ENCODE results near the gene EFNA5.

EFNA5 gene

DNA sequence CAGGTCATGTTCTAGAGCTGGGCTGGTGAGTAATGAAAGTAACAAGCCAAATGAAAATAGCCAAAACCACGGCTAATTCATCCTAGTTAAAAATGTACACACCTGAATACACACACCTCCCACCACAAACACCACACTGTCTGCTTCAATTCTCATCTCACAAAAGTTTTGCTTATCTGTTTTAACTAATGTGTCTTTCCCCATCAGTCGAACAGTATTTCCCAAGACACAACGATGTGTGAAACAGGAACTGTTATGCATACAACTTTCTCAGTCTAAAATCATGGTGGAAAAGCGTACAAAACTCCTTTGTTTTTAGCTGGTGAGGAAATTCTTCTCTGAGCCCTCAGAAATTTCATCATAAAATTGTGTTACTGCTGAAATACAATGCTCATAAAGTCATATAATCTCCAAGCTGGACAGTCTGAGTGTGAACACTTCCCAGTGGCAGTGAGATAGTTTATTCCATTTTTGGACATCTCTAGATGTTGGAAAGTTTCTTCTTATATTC, 242.4 kb downstream of the EFNA5 start:
- DNase-seq (ENCODE audit: low read depth in 2 of 2), result no peak

- no peak for DNase-seq (ENCODE audit: low read depth in 2 of 2)
Measured at GRCh38 chr5:107426872-107427271, 243.9 kb downstream of the EFNA5 start.

- DNase-seq (ENCODE audit: low read depth in 2 of 2), result no peak
Measured at GRCh38 chr5:107426209-107426608, 244.5 kb downstream of the EFNA5 start.

DNA sequence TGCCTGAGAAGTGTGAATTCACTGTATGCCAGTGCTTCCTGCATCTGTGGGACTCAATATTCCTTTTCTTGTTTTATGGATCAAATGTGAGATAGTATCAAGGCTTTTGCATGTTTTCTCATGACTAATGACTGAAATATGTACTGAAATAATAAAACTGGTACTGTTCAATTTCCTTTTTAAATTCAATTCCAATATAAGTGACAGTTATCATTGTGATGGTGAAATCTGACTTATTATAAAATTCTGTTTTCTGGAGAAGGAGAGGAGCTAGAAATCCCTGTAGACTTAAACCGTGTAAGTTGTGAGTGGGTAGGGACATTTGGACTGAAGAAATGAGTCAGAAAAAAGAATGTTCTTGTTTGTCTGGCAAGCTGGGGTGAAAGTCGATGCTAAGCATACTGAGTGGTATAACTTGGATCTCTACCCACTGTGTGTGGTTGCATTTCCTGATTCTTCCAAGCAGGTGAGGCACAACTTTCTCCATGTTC, 245.2 kb downstream of the EFNA5 start:
- no peak for DNase-seq (ENCODE audit: low read depth in 2 of 2)

- DNase-seq (ENCODE audit: low read depth in 2 of 2), result no peak
Measured at GRCh38 chr5:107424491-107424890, 246.2 kb downstream of the EFNA5 start.

- no peak for DNase-seq (ENCODE audit: low read depth in 2 of 2)
Measured at GRCh38 chr5:107422494-107422893, 248.2 kb downstream of the EFNA5 start.

DNA sequence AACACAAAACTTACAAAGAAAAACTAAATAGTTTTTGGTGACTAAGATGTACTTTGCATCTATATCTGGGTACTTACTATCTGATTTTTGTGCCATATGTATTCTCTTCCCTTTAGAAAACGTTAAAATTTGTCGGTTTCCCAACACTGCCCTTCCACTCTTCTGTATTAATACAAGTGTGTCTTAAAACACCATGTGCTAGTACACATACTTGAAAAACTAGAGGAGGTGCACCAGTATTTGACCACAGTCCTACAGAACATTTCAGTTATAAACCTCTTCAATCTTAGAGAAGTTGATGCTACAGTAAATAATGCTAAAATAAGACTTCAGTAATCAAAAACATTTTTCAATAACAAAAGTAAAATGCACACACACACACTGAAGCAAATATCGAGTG, 251.2 kb downstream of the EFNA5 start:
- no peak for DNase-seq (ENCODE audit: low read depth in 2 of 2)

- DNase-seq (ENCODE audit: low read depth in 2 of 2), result no peak
Measured at GRCh38 chr5:107418902-107419301, 251.8 kb downstream of the EFNA5 start.

DNA sequence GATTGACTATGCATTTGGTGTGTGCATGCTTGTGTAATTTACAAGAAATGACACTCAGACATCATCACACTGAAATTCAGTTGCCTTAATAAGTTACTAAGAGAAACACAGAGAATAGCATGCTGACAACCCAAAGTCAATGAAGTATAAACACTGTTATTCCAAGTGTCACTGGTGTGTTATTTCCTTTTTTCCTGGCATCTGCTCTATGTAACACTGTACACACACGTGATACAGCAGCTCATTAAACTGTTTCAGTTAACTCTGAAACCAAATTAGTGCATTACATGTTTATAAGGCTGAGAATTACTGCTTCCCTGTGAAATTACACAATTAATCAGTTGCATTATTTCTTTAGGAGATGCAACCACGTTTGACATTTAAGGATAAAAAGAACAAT, 252.7 kb downstream of the EFNA5 start:
- DNase-seq (ENCODE audit: low read depth in 2 of 2), result no peak

DNA sequence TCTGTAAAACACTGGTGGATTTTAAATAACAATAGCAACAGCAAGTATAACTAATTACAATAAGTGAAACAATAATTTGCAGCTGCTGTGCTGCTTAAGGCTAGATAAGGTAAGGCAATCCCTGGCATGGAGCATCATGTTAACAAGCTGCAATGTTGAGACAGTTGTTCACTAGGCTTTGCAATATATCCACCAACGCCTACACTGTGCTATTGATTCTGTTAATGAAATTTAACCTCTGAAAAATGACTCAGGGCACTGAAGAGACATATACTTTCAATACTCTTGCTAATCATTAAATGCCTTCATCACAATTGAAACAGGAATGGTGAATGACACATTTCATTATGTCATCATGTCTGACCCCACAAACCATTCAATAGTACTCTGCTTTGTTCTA, 255.0 kb downstream of the EFNA5 start:
- DNase-seq (ENCODE audit: low read depth in 2 of 2), result no peak

GRCh38 chr5:107414802-107415201, 255.9 kb downstream of the EFNA5 start:
- no peak for DNase-seq (ENCODE audit: low read depth in 2 of 2)

GRCh38 chr5:107413754-107414153, 257.0 kb downstream of the EFNA5 start:
- DNase-seq (ENCODE audit: low read depth in 2 of 2), result no peak

- no peak for DNase-seq (ENCODE audit: low read depth in 2 of 2)
Measured at GRCh38 chr5:107408564-107408963, 262.2 kb downstream of the EFNA5 start.

DNA sequence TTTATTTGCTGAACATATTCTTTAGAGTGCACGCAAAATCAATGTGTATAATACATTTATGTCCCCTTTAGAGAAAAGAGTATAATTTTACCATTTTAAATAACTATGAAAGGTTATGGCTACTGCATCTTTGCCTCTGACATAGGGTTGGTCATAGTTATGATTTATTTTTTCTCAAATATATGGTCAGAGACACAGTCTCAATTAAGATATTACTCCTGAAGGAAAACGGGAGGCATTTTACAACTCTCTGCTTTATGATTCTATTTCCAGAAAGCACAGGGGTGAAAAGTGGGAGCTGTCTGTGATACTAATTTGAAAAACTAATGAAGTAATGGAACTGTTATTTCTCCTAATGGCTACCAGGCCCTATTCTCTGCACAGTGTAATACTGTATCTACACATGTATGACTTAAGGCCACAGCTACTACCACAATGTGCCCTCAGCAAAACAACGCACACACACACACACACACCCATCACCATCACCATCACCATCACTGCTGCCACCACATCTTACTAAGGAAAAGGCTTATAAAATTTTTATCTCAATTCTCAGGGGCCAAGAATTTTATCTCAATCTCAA, 262.9 kb downstream of the EFNA5 start:
- no peak for DNase-seq (ENCODE audit: low read depth in 2 of 2)

GRCh38 chr5:107404595-107405374, 266.0 kb downstream of the EFNA5 start:
- no peak for DNase-seq (ENCODE audit: low read depth in 2 of 2)

DNA sequence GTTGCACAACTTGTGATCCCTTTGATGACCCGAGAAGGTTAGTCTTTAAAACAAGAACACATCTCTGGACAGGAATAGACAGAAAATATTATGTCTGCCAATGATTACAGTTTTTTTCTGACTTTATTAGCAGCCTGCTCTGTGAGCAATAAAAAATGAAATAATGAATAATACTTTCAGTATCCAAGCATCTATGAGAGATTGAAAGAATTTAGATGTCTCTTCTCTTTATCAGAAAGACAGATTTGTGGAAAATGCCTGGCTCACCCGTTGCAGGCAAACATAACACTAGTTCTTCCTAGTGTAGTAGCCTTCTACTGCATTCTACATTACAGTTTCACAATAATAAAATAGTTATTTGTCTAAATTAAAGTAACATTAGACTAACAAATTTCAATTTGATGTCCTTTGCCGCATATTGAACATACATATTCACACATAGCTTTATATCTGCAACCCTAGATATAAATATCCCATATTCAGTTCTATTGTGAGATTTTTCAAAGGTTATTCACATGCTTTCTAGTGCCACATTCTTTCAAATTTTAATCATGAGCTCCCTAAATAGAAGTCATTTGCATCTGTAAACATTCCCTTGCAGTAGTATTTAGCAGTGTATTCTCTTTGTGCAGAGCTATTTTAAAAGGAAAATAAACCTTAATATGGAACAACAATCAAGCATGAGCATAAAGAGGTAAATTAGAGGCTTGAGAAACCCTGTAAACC, 267.3 kb downstream of the EFNA5 start:
- DNase-seq (ENCODE audit: low read depth in 2 of 2), result no peak

DNA sequence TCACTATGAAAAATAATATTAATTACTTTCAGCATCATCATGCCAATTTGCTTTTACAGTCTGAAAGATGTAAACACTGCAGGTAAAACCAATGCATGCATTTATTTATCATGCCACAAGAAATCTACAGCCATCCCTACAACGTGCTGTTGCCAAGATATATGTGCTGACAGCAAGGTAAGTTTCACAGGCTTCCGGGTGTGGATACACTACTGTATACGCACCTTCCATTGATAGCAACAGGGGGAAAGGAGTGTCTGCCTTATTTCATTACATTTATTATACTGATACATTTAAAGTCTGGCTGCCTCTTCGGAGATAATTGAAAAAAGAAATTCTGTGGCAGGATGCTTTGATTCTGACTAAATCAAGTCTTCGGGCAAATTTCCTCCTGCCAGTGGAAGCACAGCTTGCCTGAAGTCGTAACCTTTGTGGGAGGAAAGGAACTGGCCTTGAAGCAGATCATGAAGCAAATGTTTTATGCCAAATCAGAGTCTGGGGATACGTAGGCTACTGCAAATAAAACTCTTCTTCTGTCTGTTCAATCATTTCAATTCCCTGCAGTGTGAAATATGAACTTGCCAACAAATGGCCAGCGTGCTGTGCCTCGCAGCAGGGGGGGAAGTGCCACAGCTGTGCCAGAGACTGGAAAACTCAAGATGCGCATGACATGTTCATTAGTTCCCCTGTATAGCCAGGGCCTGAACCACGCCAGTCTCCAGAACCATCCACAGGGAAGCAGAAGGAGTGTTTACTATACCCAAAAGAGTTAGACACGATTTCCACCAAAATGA, 268.1 kb downstream of the EFNA5 start:
- no peak for DNase-seq (ENCODE audit: low read depth in 2 of 2)

GRCh38 chr5:107401470-107402122, 269.1 kb downstream of the EFNA5 start:
- no peak for DNase-seq (ENCODE audit: low read depth in 2 of 2)

DNA sequence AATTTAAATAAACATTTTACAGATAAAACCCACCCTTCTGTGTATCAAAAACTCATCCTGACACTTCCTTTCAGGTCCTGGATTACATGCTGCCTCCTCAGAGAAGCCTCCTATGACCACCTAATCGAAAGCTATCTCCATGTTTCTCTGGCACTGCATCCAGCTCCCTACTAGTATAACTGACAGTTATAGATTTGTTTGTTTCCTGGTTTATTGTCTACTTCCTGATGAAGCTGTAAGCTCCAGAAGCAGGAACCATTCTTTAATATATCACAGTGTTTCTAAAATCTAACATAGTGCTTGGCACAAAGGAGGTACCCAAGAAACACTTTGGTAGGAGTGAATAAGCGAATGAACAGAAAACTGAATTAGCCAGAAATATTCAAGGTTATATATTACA, 270.4 kb downstream of the EFNA5 start:
- no peak for DNase-seq (ENCODE audit: low read depth in 2 of 2)

- DNase-seq (ENCODE audit: low read depth in 2 of 2), result no peak
Measured at GRCh38 chr5:107398703-107399102, 272.0 kb downstream of the EFNA5 start.

DNA sequence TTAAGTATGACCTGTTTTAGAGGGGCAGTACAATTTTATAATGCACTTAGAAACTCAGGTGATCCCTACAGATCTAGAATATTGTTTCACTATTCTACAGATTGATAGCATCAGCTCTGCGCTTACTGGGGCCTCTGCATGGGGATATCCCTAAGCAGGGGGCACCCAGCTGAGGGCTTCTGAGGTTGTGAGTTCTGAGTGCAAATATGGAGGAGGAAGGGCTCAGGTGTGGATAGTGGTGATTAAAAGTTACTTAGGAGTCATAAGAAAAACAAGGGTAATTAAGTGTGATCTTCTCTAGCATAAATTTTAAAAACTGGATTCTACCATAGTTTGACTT, 274.4 kb downstream of the EFNA5 start:
- no peak for DNase-seq (ENCODE audit: low read depth in 2 of 2)
